ENCODE results near the gene CIZ1.

CIZ1 gene

GRCh38 chr9:128163523-128164306 lies 27.7 kb downstream of the CIZ1 start:
- DNase-seq (ENCODE audit: low spot score), result no peak
- no peak for TF ChIP-seq CTCF (IDR thresholded peaks at IDR 0.05; ENCODE audit: extremely low read depth, insufficient read depth, missing control alignments)
- in situ Hi-C loops (cut with MboI; ENCODE audit: low pct_unique_long_range_greater_than_20kb, low sequenced_read_pairs, unreplicated experiment), result no loop called here

- TF ChIP-seq CTCF (IDR thresholded peaks at IDR 0.05; ENCODE audit: extremely low read depth, insufficient read depth, missing control alignments), result no peak
- DNase-seq (ENCODE audit: low spot score), result no peak
- in situ Hi-C loops (cut with MboI; ENCODE audit: low pct_unique_long_range_greater_than_20kb, low sequenced_read_pairs, unreplicated experiment), result no loop called here
These were observed 28.3 kb downstream of the CIZ1 start for GRCh38 chr9:128163027-128163515.

GRCh38 chr9:128162215-128163026 lies 29.0 kb downstream of the CIZ1 start:
- DNase-seq (ENCODE audit: low spot score), result no peak
- in situ Hi-C loops (cut with MboI; ENCODE audit: low pct_unique_long_range_greater_than_20kb, low sequenced_read_pairs, unreplicated experiment), result no loop called here

GRCh38 chr9:128161215-128161902 lies 30.0 kb downstream of the CIZ1 start:
- TF ChIP-seq CTCF (IDR thresholded peaks at IDR 0.05; ENCODE audit: extremely low read depth, insufficient read depth, missing control alignments), result no peak
- no peak for DNase-seq (ENCODE audit: low spot score)
- in situ Hi-C loops (cut with MboI; ENCODE audit: low pct_unique_long_range_greater_than_20kb, low sequenced_read_pairs, unreplicated experiment), result no loop called here

More at GRCh38 chr9:128162215-128163026, 29.0 kb downstream of the CIZ1 start:
- TF ChIP-seq CTCF (IDR thresholded peaks at IDR 0.05; ENCODE audit: extremely low read depth, insufficient read depth, missing control alignments), result no peak

- in situ Hi-C loops (cut with MboI; ENCODE audit: low pct_unique_long_range_greater_than_20kb, low sequenced_read_pairs, unreplicated experiment), result no loop called here
- peak; percentile 77 for DNase-seq (ENCODE audit: low spot score)
- TF ChIP-seq CTCF (IDR thresholded peaks at IDR 0.05; ENCODE audit: extremely low read depth, insufficient read depth, missing control alignments), result no peak
These were observed 30.8 kb downstream of the CIZ1 start for GRCh38 chr9:128160603-128160987.

Data from GM13977 (cell line).